ENCODE data around the gene CD34.

Gene CD34

GRCh38 chr1:207871117-207871649 lies 39.7 kb downstream of the CD34 start:
- no peak for DNase-seq

- DNase-seq, result no peak
These were observed 40.5 kb downstream of the CD34 start for GRCh38 chr1:207870306-207871031.

GRCh38 chr1:207869859-207870258 lies 41.1 kb downstream of the CD34 start:
- no peak for DNase-seq

GRCh38 chr1:207868774-207869721 lies 41.9 kb downstream of the CD34 start:
- peak; percentile 46 for DNase-seq

- DNase-seq, result no peak
These were observed 42.6 kb downstream of the CD34 start for GRCh38 chr1:207868251-207868773.

- DNase-seq, result no peak
These were observed 43.5 kb downstream of the CD34 start for GRCh38 chr1:207867136-207868109.

DNA sequence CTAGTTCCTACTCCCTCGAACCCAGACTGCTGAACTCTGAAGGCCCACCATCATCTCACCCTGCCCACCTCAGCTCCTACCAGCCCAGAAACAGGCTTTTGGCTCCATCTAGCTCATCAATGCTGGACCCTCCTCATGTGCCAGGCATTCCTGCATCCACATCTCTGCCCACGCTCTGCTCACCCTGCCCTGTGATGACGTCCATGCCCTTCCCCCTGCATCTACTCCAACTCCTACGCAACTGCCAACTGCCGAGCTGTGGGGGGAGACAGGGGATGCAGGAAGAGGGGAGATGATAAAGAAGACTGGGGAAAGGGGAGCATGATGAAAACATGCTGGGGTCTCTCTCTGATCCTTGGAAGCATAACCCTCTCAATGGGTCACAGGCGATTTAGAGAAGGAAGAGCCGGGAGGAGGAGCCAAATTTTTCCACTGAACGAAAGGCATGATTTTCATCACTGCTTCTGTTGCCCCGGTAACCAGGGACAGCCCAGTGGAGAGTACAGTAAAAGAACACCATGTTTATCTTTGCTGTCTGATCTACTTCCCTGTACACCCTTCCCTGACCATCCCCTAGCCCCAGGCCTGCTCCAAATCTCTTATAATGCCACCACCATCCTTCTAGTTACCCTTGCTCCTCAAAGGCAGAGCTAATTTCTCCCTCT lies 44.3 kb downstream of the CD34 start:
- no peak for DNase-seq

DNA sequence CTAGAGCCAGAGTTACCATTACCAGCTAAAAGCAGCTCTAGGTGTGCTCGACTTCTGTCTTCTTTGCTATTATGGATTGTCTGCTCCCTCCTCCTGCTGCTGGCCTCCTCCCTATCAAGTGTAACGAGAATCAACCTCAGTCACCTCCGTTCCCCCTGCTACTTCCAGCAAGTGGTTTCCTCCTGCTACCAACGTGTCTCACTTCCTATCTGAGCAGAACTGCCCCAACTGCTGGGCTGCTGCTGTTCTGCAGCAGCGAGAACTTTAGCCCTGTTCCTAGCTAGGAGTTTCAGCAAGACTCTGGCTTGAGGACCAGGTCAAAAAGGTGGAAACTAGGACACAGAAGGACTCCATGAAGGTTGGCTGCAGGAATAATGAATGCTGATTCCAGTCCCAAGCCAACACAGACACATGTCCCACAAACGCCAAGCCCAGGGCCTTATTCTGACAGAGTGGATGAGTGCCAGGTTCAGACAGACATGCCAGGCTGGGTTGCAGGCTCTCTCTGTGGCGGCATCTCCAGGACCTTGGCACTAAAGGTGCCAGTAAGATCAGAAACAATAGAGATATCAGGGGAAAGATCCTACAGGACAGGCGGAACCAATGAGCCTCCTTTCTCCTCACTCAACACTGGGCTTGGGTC lies 46.9 kb downstream of the CD34 start:
- peak; percentile 53 for DNase-seq

- DNase-seq, result no peak
These were observed 48.6 kb downstream of the CD34 start for GRCh38 chr1:207862241-207862787.

- no peak for DNase-seq
These were observed 49.3 kb downstream of the CD34 start for GRCh38 chr1:207861442-207862177.

GRCh38 chr1:207860531-207860930 lies 50.4 kb downstream of the CD34 start:
- no peak for DNase-seq

DNA sequence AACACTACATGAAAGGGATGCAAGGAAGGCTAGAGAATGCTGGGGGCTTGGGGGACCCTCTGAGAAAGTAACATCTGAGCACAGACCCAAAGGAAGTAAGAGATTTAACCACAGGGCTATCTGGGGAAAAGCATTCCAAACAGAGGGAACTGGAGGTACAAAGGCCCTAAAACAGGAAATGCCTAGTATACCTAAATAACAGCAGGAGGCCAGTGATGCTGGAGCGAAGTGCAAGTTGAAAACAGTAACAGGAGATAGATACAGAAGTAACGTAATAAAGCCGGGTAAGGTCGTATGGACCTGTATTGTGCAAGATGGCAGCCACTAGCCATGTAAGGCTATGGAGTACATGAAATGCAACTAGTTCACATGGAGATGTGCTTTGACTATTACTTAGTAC lies 52.1 kb downstream of the CD34 start:
- no peak for DNase-seq

DNA sequence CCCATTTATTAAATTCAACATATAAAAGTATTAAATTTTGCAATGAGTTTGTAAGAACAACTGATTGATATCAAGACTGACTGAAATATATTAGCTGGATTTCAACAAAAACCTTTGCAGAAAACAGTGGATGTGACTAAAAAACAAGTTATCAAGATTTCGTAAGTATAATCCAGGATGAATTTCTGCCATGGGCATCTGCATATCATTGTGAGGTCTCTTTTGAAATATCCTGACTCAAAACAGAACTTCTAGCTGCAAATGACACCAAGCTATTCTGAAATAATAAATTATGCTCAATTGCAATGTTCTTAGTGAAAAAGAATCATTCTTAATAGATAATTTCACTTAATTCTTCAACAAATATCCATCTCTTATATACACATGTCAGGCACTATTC lies 52.6 kb downstream of the CD34 start:
- DNase-seq, result no peak

DNA sequence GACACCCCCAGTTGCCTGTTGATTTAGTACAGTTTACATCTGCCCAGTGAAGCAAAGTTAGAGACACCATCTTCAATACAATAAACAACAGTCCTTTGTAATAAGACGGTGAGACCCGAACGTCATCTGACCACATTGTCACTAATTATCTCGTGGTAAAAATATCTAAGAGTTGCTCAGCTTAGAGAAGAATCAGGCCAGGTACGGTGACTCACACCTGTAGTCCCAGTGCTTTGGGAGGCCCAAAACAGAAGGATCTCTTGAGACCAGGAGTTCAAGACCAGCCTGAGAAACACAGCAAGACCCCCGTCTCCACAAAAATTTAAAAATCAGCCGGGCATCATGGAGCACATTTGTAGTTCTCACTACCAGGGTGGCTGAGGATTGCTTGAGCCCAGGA lies 53.5 kb downstream of the CD34 start:
- DNase-seq, result no peak

DNA sequence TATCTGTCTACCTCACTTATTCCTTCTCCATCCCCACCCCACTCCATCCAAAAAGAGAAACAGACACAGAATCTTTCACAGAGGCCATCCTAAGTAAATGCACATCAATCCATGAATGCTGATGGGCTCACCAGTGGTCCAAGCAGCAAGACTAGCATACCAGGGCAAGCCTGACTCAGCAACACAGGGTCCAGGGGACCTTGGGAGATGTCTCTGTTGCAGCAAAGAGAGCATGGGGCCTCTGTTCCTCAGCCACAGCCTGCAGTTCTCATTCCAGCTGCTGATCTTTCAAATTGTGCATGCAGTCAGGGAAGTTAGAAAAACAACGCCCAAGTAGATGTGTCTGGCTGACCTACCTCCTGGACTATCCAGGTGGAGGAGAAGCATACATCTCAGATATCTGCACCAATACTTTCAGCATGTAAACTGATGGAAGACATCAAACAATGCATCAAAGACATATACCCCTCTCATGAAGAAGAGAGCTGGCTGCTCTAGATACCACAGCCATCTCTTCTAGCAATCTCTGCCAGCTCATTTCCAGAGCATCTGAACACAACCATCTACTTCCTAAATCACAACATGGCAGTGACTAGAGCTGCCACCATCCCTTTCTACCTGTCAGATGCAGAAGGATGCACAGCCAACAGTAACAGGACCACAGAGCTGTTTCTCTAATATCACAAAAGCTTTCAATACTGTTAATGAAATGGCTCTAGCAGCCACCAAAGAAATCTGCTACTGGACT lies 54.5 kb downstream of the CD34 start:
- no peak for DNase-seq

DNA sequence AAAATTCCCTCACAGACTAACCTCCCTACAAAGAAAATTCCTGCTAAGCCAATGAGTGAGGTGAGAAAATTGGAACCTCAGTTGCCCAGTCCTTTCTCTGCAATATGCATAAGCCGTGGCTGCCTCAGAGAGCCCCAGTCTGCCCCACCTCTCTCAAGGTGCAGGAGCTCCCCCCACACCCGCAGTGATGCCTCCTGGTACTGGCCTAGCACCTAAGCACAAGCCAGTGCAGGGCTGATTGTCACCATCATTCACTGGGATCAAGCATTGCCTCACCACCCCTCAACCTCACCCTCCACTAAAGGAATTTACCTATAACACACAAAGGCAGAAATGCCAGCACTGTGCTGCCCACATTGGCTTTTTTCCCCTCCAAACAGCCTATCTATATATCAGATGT lies 56.9 kb downstream of the CD34 start:
- no peak for DNase-seq

GRCh38 chr1:207853372-207853757 lies 57.6 kb downstream of the CD34 start:
- no peak for DNase-seq

- DNase-seq, result no peak
These were observed 58.2 kb downstream of the CD34 start for GRCh38 chr1:207852576-207853371.

DNA sequence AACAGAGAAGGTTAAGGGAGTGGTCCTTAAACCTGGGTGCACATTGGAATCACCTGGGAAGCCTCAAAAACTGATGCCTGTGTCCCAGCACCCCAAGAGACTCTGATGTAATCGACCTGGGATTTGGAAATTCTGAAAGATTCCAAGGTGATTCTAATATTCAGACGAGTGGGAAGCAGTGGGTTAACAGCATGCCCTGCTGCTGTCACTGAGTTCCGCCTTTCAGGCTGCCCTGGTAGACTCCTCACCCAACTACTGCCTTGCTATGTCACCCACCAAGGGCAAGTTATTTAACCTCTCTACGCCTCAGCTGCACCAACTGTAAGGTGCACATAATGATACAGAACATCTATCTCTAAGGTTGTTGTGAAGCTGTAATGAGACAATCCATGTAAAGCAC lies 59.2 kb downstream of the CD34 start:
- no peak for DNase-seq
